IMR-90 (cell line): ENCODE results near the gene GYS1. TPM values are rescaled to one million over a fixed set of nuclear protein-coding genes. Genes with fewer than 3 reads are reported as not detected.

Experiments used
- ATAC-seq: fragments of 200-7000 bp; cut with Tn5 transposase; 2 replicates; pipeline ENCODE4 v1.9.1; 2020; ENCODE audit warnings: low read depth, mild to moderate bottlenecking, moderate library complexity
- BruUV-seq: library from RNA; stranded (reverse); fragments of 400-500 nt; replicated peaks from 2 replicates; lab custom pipeline; 2021; lab: Mats Ljungman, UMichigan
- CTCF ChIA-PET: fragments of 300-600 bp; formaldehyde crosslinking; extraction: SDS; loops from one replicate; lab custom pipeline; 2021; ENCODE audit warnings: antibody characterized with exemption; lab: Yijun Ruan, JAX
- POLR2A ChIA-PET: fragments of 300-600 bp; sonication (Branson Sonifier 250); formaldehyde crosslinking; loops from one replicate; lab custom pipeline; 2022; ENCODE audit warnings: antibody characterized with exemption; ENCODE audit not compliant: unreplicated experiment; lab: Charles Lee
- DNase-seq: peaks from one replicate; pipeline ENCODE4 v3.0.0; 2013
- H2AFZ ChIP-seq: replicated peaks from 2 replicates; pipeline ENCODE3; 2013; ENCODE audit warnings: low read length, mild to moderate bottlenecking; ENCODE audit not compliant: poor library complexity
- H2AK5ac ChIP-seq: 2 replicates; pipeline ENCODE4 v1.6.1; 2013; ENCODE audit warnings: low read depth, low read length, inconsistent platforms
- H2AK9ac ChIP-seq: replicated peaks from 2 replicates; pipeline ENCODE3; 2013; ENCODE audit warnings: mild to moderate bottlenecking, low read depth, low read length, moderate library complexity; ENCODE audit not compliant: poor library complexity
- H2BK120ac ChIP-seq: 2 replicates; pipeline ENCODE4 v1.6.1; 2013; ENCODE audit warnings: low read depth, low read length, inconsistent platforms
- H2BK15ac ChIP-seq: 3 replicates; pipeline ENCODE4 v1.6.1; 2013; ENCODE audit warnings: low read depth, low read length, inconsistent platforms
- H2BK20ac ChIP-seq: 2 replicates; pipeline ENCODE4 v1.6.1; 2013; ENCODE audit warnings: low read depth, mild to moderate bottlenecking, inconsistent platforms, low read length, moderate library complexity
- H2BK5ac ChIP-seq: 2 replicates; pipeline ENCODE4 v1.6.1; 2013; ENCODE audit warnings: mild to moderate bottlenecking, low read depth, low read length, inconsistent platforms; ENCODE audit not compliant: poor library complexity, severe bottlenecking
- H3K14ac ChIP-seq: replicated peaks from 2 replicates; pipeline ENCODE4 v1.6.1; 2013; ENCODE audit warnings: low read depth, low read length, inconsistent platforms
- H3K18ac ChIP-seq: 2 replicates; pipeline ENCODE4 v1.6.1; 2013; ENCODE audit warnings: low read depth, low read length, control low read depth
- H3K23ac ChIP-seq: 2 replicates; pipeline ENCODE4 v1.6.1; 2013; ENCODE audit warnings: low read depth, low read length, inconsistent platforms
- H3K27ac ChIP-seq: 2 replicates; pipeline ENCODE4 v1.5.1; 2013; ENCODE audit warnings: mild to moderate bottlenecking, control low read depth, low read length; ENCODE audit not compliant: insufficient read depth
- H3K27me3 ChIP-seq: 2 replicates; pipeline ENCODE4 v1.6.1; 2013; ENCODE audit warnings: low read length; ENCODE audit not compliant: control insufficient read depth, insufficient read depth
- H3K36me3 ChIP-seq: 2 replicates; pipeline ENCODE4 v1.6.1; 2013; ENCODE audit warnings: low read length, mixed read lengths; ENCODE audit not compliant: control insufficient read depth, insufficient read depth
- H3K4ac ChIP-seq: 2 replicates; pipeline ENCODE4 v1.6.1; 2013; ENCODE audit warnings: low read depth, low read length, inconsistent platforms
- H3K4me1 ChIP-seq: 2 replicates; pipeline ENCODE4 v1.6.1; 2013; ENCODE audit warnings: low read length, mixed read lengths; ENCODE audit not compliant: control insufficient read depth, insufficient read depth
- H3K4me2 ChIP-seq: 2 replicates; pipeline ENCODE4 v1.6.1; 2013; ENCODE audit warnings: low read depth, mild to moderate bottlenecking, control low read depth, low read length, moderate library complexity
- H3K4me3 ChIP-seq: 2 replicates; pipeline ENCODE4 v1.5.1; 2013; ENCODE audit warnings: low read depth, mild to moderate bottlenecking, control low read depth, low read length, moderate library complexity; ENCODE audit not compliant: insufficient read depth
- H3K56ac ChIP-seq: 2 replicates; pipeline ENCODE4 v1.6.1; 2013; ENCODE audit warnings: low read length, inconsistent platforms; ENCODE audit not compliant: insufficient read depth; ENCODE audit errors: extremely low read depth
- H3K79me1 ChIP-seq, 2 experiments: 2 replicates each; pipeline ENCODE4 v1.6.1; 2013; ENCODE audit warnings: low read length in 2 of 2, inconsistent platforms in 1 of 2, low read depth in 1 of 2
- H3K9ac ChIP-seq: 2 replicates; pipeline ENCODE4 v1.6.1; 2013; ENCODE audit warnings: low read depth, low read length, control low read depth
- H3K9me1 ChIP-seq: 2 replicates; pipeline ENCODE4 v1.6.1; 2013; ENCODE audit warnings: low read length, inconsistent platforms; ENCODE audit not compliant: insufficient read depth
- H3K9me3 ChIP-seq: 2 replicates; pipeline ENCODE4 v1.6.1; 2013; ENCODE audit warnings: low read length; ENCODE audit not compliant: control insufficient read depth, insufficient read depth
- H4K20me1 ChIP-seq: 2 replicates; pipeline ENCODE4 v1.6.1; 2013; ENCODE audit warnings: low read length, inconsistent platforms; ENCODE audit not compliant: insufficient read depth
- H4K5ac ChIP-seq: 2 replicates; pipeline ENCODE4 v1.6.1; 2013; ENCODE audit warnings: mild to moderate bottlenecking, low read depth, low read length, control low read depth
- H4K8ac ChIP-seq, 2 experiments: 2 replicates each; pipeline ENCODE4 v1.6.1; 2013; ENCODE audit warnings: low read depth in 2 of 2, low read length in 2 of 2, control low read depth in 1 of 2, inconsistent platforms in 1 of 2
- H4K91ac ChIP-seq: 2 replicates; pipeline ENCODE4 v1.6.1; 2013; ENCODE audit warnings: low read depth, low read length, inconsistent platforms; ENCODE audit not compliant: insufficient read depth
- BHLHE40 ChIP-seq: fragments of 150-350 bp; IDR thresholded peaks from 2 replicates; pipeline ENCODE4 v1.6.1; 2016; ENCODE audit warnings: mild to moderate bottlenecking, low read depth, low read length
- FOS ChIP-seq: fragments of 150-350 bp; IDR thresholded peaks from 2 replicates; pipeline ENCODE4 v1.6.1; 2016; ENCODE audit warnings: low read depth, low read length
- MAZ ChIP-seq: IDR thresholded peaks from 2 replicates; pipeline ENCODE4 v1.6.1; 2012; ENCODE audit warnings: low read depth, mild to moderate bottlenecking, low read length, improper control_type of control experiment, moderate library complexity, borderline replicate concordance
- POLR2A ChIP-seq: IDR thresholded peaks from 2 replicates; pipeline ENCODE4 v1.6.1; 2012; ENCODE audit warnings: mild to moderate bottlenecking, low read depth, low read length
- RAD21 ChIP-seq: IDR thresholded peaks from 2 replicates; pipeline ENCODE4 v1.6.1; 2012; ENCODE audit warnings: low read length, improper control_type of control experiment
- SMC3 ChIP-seq: fragments of 150-350 bp; IDR thresholded peaks from 2 replicates; pipeline ENCODE4 v1.6.1; 2016; ENCODE audit warnings: low read depth, mild to moderate bottlenecking, antibody characterized with exemption, low read length, moderate library complexity
- WGBS, 2 experiments: methylation state at CpG; one replicate each; pipeline versions ENCODE4 v1.1.5 to v1.1.7; 2013; ENCODE audit warnings: missing lambda C conversion rate in 2 of 2; ENCODE audit not compliant: insufficient read length in 1 of 2; ENCODE audit errors: extremely low coverage in 2 of 2; 5-methylcytosine and 5-hydroxymethylcytosine counted together
- dilution Hi-C: fragments of 300-500 bp; cut with HindIII; formaldehyde crosslinking; loops from one replicate; pipeline ENCODE4 v1.14.3; 2018; ENCODE audit warnings: low sequenced_read_pairs; ENCODE audit not compliant: unreplicated experiment
- in situ Hi-C: fragments of 300-500 bp; cut with MboI; formaldehyde crosslinking; loops from 3 replicates; pipeline ENCODE4 v1.14.3; 2019; ENCODE audit warnings: low sequenced_read_pairs, inconsistent platforms, mixed read lengths
- intact Hi-C: fragments of 100-400 bp; cut with micrococcal nuclease; formaldehyde crosslinking; loops from 2 replicates; pipeline ENCODE4 v1.10.0; 2022
- polyA plus RNA-seq, 3 experiments: library from polyadenylated mRNA; depleted of rRNA; stranded (reverse); fragments of >200 nt; gene quantifications; 2 replicates each; pipeline ENCODE4 v1.2.3, GENCODE V29; 2012; ENCODE audit warnings: low replicate concordance in 1 of 3
- total RNA-seq: library from RNA; depleted of rRNA; stranded (reverse); fragments of >200 nt; gene quantifications from 2 replicates; pipeline ENCODE4 v1.2.3, GENCODE V29; 2012
- TF ChIP-seq, protein P1 (sequence below): conservative IDR thresholded peaks from 2 replicates; pipeline ENCODE4 v1.5.1; 2012; ENCODE audit warnings: mild to moderate bottlenecking, low read depth, low read length, improper control_type of control experiment

The GYS1 gene
- total and polyA plus RNA-seq, 2 of the 4 experiments (the other 2 are of a cell fraction) = 38.7 to 72.2 TPM

DNA sequence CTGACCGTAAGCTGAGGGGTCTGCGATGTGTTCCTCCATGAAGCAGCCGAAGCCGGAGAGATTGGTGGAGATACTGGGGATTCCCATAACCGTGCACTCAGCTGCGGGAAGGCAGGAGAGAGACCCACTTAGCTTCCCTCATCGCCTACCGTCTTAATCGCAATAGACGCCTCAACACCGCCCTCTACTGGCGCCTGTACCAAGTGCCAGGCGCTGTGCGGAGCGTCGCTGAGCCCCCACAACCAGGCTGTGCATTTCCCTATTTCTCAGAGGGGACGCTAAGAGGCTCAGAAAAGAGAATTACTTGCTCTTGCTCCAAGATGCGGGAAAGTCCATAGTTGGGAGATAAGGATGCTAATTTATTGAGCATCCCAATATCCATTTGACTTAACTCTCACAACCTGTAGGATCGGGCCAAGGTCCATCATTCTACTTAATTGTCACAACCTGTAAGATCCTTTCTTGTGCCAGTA is 22.1 kb downstream of the GYS1 start:
- Histone ChIP-seq H4K91ac (no peak overlapping the region), H3K9ac (no peak overlapping the region), H3K4me1 (no peaks in the 10 kb centered on the region; the same call in 1 of the 2 replicates), H4K5ac (no peak overlapping the region), H4K8ac (no peak overlapping the region), H2AK5ac (0 out of 2 replicates have a peak overlapping the region, but pooled peaks have one; percentile 44), H2BK5ac (no peak overlapping the region), H2AK9ac (no peak overlapping the region), H3K9me3 (no peaks in the 10 kb centered on the region), H3K56ac (no peak overlapping the region), H3K18ac (no peak overlapping the region), H3K9me1 (peaks cover 5% of the 10 kb centered on the region), H3K27me3 (no peaks in the 10 kb centered on the region), H3K23ac (no peak overlapping the region), H4K20me1 (peaks cover 37% of the 10 kb centered on the region), H3K4ac (no peak overlapping the region), H2BK20ac (no peak overlapping the region), H2BK15ac (no peak overlapping the region), H3K14ac (no peak overlapping the region), H3K4me2 (no peak overlapping the region), H2BK120ac (no peak overlapping the region), H3K4me3 (no peak overlapping the region), H3K27ac (no peak overlapping the region), H3K36me3 (peaks cover 41% of the 10 kb centered on the region), H2AFZ (peak overlapping the region; percentile 54), H3K79me1 (peaks cover 0 to 33% of the 10 kb centered on the region in 2 experiments; a peak in 3 of 4 replicates)
- intact Hi-C loops (loop anchor here (1.0 to 2.0 kb wide), 2 partner anchors 176 to 183 kb away; no protein-coding TSS in a partner anchor), dilution Hi-C loops (no loop called here), in situ Hi-C loops (loop anchor here (5.0 kb wide), 1 partner anchor 179 kb away; no protein-coding TSS in a partner anchor)
- no TSS peak for BruUV-seq
- ATAC-seq (peak; percentile 67), DNase-seq (peak; percentile 77)
- CTCF ChIA-PET = interaction anchor here (0.6 to 1.2 kb wide), 12 partner anchors 9 to 326 kb away, joined by 3 to 8 read pairs (median 4); no protein-coding TSS in a partner anchor
- WGBS, 2 experiments = 0% methylated on average over 1 of the region's 19 CpGs; no CpG with 5 or more reads in 1 of the 2 experiments
- TF ChIP-seq BHLHE40 (no peak), MAZ (peak; percentile 64; the same call in 1 of the 2 replicates), RAD21 (peak; percentile 86), SMC3 (peak; percentile 74), POLR2A (peak; percentile 41; the same call in 1 of the 2 replicates), FOS (no peak)
- TF ChIP-seq, protein P1, sequence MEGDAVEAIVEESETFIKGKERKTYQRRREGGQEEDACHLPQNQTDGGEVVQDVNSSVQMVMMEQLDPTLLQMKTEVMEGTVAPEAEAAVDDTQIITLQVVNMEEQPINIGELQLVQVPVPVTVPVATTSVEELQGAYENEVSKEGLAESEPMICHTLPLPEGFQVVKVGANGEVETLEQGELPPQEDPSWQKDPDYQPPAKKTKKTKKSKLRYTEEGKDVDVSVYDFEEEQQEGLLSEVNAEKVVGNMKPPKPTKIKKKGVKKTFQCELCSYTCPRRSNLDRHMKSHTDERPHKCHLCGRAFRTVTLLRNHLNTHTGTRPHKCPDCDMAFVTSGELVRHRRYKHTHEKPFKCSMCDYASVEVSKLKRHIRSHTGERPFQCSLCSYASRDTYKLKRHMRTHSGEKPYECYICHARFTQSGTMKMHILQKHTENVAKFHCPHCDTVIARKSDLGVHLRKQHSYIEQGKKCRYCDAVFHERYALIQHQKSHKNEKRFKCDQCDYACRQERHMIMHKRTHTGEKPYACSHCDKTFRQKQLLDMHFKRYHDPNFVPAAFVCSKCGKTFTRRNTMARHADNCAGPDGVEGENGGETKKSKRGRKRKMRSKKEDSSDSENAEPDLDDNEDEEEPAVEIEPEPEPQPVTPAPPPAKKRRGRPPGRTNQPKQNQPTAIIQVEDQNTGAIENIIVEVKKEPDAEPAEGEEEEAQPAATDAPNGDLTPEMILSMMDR = peak; percentile 92
- POLR2A ChIA-PET = interaction anchor here (0.6 kb wide), 1 partner anchor 354 kb away, joined by 4 read pairs; no protein-coding TSS in a partner anchor
